Measurements from ENCODE around the gene TSPAN33. TPM values are rescaled to one million over a fixed set of nuclear protein-coding genes. Genes with fewer than 3 reads are reported as not detected.

The TSPAN33 gene
- total RNA-seq, 1 donor from 2014 or later: 16.7 TPM

DNA sequence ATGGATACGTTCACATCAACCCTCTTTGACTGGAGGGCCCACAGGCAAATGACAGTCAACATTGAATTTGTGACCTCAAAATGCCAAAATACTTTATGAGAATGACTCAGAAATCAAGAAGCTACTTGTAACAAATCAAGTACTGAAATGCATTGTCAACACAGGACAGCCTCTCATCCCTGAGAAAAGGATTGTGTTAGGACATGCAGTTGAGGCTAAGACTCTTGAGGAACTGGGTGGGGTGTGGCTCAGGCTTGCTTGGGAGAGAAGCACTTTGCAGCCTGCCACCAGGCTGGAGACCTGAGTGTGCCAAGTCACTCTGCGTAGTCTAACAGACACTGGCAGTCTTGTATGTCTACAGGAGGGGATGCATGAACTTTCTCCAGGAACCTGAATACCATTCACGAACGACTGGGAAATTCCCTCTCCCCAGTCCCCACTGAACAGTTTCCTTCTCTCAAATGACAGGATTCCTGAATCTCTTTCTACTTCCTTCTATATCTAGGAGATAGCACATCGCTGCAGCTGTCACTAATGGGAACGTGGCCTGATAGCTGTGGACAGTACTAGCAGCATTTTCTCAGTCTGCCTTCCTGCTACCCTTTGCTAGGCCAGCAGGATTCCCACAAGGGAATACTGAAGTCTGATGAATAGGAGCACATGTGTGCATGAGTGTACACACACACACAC, 40.6 kb downstream of the TSPAN33 start:
- H3K4me1 Mint-ChIP-seq: peaks cover 16% of the 10 kb centered on the region
- DNase-seq (ENCODE audit: low read depth, low spot score): no peak
- peaks cover 4% of the 10 kb centered on the region for H3K9me3 Mint-ChIP-seq
- no peaks in the 10 kb centered on the region for H3K36me3 Mint-ChIP-seq (ENCODE audit: low read depth)
- no peaks in the 10 kb centered on the region for H3K27me3 Mint-ChIP-seq (ENCODE audit: low read depth)
- peak overlapping the region; percentile 23 for H3K4me3 Mint-ChIP-seq
- H3K27ac Mint-ChIP-seq (ENCODE audit: unreplicated experiment): no peak overlapping the region
- TF ChIP-seq, protein P1, sequence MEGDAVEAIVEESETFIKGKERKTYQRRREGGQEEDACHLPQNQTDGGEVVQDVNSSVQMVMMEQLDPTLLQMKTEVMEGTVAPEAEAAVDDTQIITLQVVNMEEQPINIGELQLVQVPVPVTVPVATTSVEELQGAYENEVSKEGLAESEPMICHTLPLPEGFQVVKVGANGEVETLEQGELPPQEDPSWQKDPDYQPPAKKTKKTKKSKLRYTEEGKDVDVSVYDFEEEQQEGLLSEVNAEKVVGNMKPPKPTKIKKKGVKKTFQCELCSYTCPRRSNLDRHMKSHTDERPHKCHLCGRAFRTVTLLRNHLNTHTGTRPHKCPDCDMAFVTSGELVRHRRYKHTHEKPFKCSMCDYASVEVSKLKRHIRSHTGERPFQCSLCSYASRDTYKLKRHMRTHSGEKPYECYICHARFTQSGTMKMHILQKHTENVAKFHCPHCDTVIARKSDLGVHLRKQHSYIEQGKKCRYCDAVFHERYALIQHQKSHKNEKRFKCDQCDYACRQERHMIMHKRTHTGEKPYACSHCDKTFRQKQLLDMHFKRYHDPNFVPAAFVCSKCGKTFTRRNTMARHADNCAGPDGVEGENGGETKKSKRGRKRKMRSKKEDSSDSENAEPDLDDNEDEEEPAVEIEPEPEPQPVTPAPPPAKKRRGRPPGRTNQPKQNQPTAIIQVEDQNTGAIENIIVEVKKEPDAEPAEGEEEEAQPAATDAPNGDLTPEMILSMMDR (conservative IDR thresholded peaks at IDR 0.05): no peak

DNA sequence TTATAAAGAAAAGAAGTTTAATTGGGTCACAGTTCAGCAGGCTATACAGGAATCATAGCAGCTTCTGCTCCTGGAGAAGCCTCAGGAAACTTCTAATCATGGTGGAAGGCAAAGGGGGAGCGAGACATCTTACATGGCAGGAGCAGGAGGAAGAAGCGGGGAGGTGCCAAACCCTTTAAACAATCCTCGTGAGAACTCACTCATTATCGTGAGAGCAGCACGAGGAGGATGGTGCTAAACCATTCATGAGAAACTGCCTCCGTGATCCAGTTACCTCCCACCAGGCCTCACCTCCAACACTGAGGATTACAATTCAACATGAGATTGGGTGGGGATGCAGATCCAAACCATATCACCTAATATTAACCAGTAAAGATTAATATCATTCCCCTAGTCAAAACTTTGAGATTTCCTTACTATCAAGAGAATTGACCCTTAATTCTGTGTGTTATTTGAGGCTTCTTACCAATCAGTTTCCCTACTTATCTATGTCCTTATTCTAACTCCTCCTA, 42.3 kb downstream of the TSPAN33 start:
- Mint-ChIP-seq H3K9me3 (no peaks in the 10 kb centered on the region), H3K4me3 (peak overlapping the region; percentile 86), H3K36me3 (ENCODE audit: low read depth) (peaks cover 3% of the 10 kb centered on the region), H3K4me1 (peaks cover 31% of the 10 kb centered on the region), H3K27ac (ENCODE audit: unreplicated experiment) (no peak overlapping the region), H3K27me3 (ENCODE audit: low read depth) (no peaks in the 10 kb centered on the region)
- TF ChIP-seq, protein P1 (conservative IDR thresholded peaks at IDR 0.05): no peak
- no peak for DNase-seq (ENCODE audit: low read depth, low spot score)

DNA sequence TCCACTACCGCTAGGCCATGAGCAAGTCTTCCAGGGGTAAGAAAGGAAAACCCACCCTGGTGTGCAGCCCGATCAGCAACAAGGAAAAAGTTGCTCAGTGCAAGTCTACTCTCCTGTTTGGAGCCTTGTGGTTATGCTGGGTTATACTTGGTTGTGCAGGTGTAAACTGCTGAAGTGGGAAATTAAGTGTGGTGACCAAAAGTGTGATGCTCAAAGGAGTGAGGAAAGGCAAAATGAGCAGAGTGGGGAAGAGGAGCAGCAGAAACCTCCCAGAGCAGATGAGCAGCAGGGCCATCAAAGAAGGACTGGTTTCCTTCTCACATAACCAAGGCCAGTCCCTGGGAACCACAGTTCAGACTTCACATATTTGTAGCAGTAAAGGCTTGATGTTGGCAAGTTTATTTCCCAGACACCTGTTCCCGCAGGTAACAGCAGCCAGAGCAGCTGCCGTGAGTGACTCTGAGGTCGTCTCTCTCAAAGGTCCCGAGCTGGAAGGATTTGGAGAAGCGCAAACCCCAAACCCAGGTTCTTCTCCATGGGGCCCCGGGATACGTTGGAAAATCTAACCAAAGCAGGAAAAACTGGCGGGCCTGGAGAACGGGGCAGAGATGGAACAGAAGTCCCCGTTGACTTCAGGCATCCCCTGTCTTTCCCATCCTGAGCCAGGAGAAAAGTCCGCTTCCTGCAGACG, 43.3 kb downstream of the TSPAN33 start:
- H3K4me1 Mint-ChIP-seq: peaks cover 37% of the 10 kb centered on the region
- H3K27me3 Mint-ChIP-seq (ENCODE audit: low read depth): no peaks in the 10 kb centered on the region
- H3K27ac Mint-ChIP-seq (ENCODE audit: unreplicated experiment): peak overlapping the region; percentile 86
- H3K36me3 Mint-ChIP-seq (ENCODE audit: low read depth): peaks cover 10% of the 10 kb centered on the region
- peak overlapping the region; percentile 86 for H3K4me3 Mint-ChIP-seq
- DNase-seq (ENCODE audit: low read depth, low spot score): no peak
- TF ChIP-seq, protein P1 (conservative IDR thresholded peaks at IDR 0.05): no peak
- H3K9me3 Mint-ChIP-seq: no peaks in the 10 kb centered on the region

DNA sequence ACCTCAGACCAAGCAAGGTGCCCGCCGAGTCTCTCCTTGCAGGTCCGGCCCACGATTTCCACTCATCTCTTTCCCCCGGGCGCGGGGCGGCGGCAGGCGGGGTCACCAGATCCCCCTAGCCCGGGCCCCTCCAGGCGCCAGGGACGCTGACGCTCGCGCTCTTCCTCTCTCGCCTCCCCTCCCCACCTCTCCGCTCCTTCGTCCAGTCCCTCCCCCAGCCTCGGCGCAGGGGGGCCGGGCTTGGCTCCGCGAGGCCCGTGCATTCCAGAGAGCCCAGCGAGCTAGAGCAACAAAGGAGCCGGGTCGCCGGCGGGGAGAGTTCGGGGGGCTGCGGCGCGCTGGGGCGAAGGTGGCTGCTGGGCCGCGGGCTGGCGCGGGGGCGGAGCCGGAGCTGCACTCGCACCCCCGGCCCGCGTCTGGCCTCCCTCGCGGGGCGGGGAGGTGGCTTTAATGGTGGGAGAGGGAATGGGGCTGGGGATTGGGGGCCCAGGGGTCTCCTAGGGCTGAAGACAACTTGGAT, 43.9 kb downstream of the TSPAN33 start, which contains the start of gene SMO:
Gene SMO (plus strand): TSS at position 262 of the 520 bp plus-strand sequence. CDS start 519 bp downstream, outside the sequence.
- peaks cover 37% of the 10 kb centered on the region for H3K4me1 Mint-ChIP-seq
- H3K36me3 Mint-ChIP-seq (ENCODE audit: low read depth): peaks cover 13% of the 10 kb centered on the region
- no peaks in the 10 kb centered on the region for H3K27me3 Mint-ChIP-seq (ENCODE audit: low read depth)
- TF ChIP-seq, protein P1 (conservative IDR thresholded peaks at IDR 0.05): no peak
- peak within 1 kb of the TSS; percentile 95 for H3K27ac Mint-ChIP-seq (ENCODE audit: unreplicated experiment)
- no peaks in the 10 kb centered on the region for H3K9me3 Mint-ChIP-seq
- DNase-seq (ENCODE audit: low read depth, low spot score): peak; percentile 79
- peak within 1 kb of the TSS; percentile 95 for H3K4me3 Mint-ChIP-seq

DNA sequence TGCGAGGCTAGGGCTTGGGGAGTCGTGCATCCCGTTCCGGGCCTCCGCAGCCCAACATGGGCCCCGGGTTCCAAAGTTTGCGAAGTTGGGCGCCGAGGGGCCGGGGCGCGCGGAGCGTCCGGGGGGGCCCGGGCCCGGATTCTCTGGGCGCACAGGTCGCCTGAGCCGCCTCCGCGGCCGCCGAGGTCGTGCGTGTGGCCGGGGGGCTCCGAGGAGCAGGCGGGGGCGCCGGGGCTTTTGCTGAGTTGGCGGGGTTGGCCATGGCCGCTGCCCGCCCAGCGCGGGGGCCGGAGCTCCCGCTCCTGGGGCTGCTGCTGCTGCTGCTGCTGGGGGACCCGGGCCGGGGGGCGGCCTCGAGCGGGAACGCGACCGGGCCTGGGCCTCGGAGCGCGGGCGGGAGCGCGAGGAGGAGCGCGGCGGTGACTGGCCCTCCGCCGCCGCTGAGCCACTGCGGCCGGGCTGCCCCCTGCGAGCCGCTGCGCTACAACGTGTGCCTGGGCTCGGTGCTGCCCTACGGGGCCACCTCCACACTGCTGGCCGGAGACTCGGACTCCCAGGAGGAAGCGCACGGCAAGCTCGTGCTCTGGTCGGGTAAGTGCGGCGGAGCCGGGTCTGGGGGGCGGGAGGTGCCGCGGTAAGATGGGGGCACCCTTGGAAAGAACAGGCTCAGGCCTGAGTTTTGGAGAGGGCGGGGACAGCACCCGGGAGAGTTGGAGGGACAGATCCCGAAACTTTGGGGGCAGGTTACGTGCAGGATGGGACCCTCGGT, 44.6 kb downstream of the TSPAN33 start:
- H3K27me3 Mint-ChIP-seq (ENCODE audit: low read depth): no peaks in the 10 kb centered on the region
- peaks cover 37% of the 10 kb centered on the region for H3K4me1 Mint-ChIP-seq
- H3K4me3 Mint-ChIP-seq: peak overlapping the region; percentile 95
- no peaks in the 10 kb centered on the region for H3K9me3 Mint-ChIP-seq
- peaks cover 13% of the 10 kb centered on the region for H3K36me3 Mint-ChIP-seq (ENCODE audit: low read depth)
- peak; percentile 30 for DNase-seq (ENCODE audit: low read depth, low spot score)
- TF ChIP-seq, protein P1 (conservative IDR thresholded peaks at IDR 0.05): no peak
- H3K27ac Mint-ChIP-seq (ENCODE audit: unreplicated experiment): peak overlapping the region; percentile 95
